Fibroblast of lung (primary cell): ENCODE results near the gene PLK4. TPM values are rescaled to one million over a fixed set of nuclear protein-coding genes. Genes with fewer than 3 reads are reported as not detected.
A peak's percentile ranks its signal among the peaks of the same experiment; 100 is the strongest.

Experiments used
- DNase-seq, 2 donors: peaks; one replicate each; pipeline versions ENCODE4 v3.0.0 to v3.0.0-alpha.2; 2010; ENCODE audit warnings: low read depth in 2 of 2
- H2AFZ ChIP-seq: 2 replicates; pipeline ENCODE4 v1.5.1; 2012; ENCODE audit warnings: low read length, control low read depth, inconsistent platforms
- H3K27ac ChIP-seq: 2 replicates; pipeline ENCODE4 v1.5.1; 2011; ENCODE audit warnings: low read length, control low read depth; ENCODE audit not compliant: insufficient read depth
- H3K27me3 ChIP-seq: 2 replicates; pipeline ENCODE4 v1.5.1; 2011; ENCODE audit warnings: mild to moderate bottlenecking, low read length; ENCODE audit not compliant: control insufficient read depth, insufficient read depth
- H3K36me3 ChIP-seq: 2 replicates; pipeline ENCODE4 v1.5.1; 2011; ENCODE audit warnings: low read length; ENCODE audit not compliant: control insufficient read depth, insufficient read depth
- H3K4me1 ChIP-seq: 2 replicates; pipeline ENCODE4 v1.5.1; 2011; ENCODE audit warnings: low read length; ENCODE audit not compliant: control insufficient read depth, insufficient read depth; ENCODE audit errors: extremely low read depth
- H3K4me2 ChIP-seq: 2 replicates; pipeline ENCODE4 v1.5.1; 2011; ENCODE audit warnings: low read length, control low read depth; ENCODE audit not compliant: insufficient read depth; ENCODE audit errors: extremely low read depth
- H3K4me3 ChIP-seq, 4 experiments: fragments of 200-600 bp in 1 of 4; sonication (generic) in 1 of 4; replicated peaks in 1 of 4; 2 replicates each; pipeline ENCODE4 v1.5.1; 2011 to 2016; ENCODE audit warnings: low read length in 4 of 4, low read depth in 3 of 4, mild to moderate bottlenecking in 3 of 4, control low read depth in 2 of 4, inconsistent platforms in 1 of 4, mixed read lengths in 1 of 4; ENCODE audit not compliant: insufficient read depth in 1 of 4; ENCODE audit errors: control extremely low read depth in 1 of 4
- H3K79me2 ChIP-seq: 2 replicates; pipeline ENCODE4 v1.5.1; 2012; ENCODE audit warnings: mild to moderate bottlenecking, low read length, inconsistent platforms; ENCODE audit not compliant: control insufficient read depth, insufficient read depth
- H3K9ac ChIP-seq: 2 replicates; pipeline ENCODE4 v1.5.1; 2011; ENCODE audit warnings: mild to moderate bottlenecking, low read length, control low read depth; ENCODE audit not compliant: insufficient read depth
- H3K9me3 ChIP-seq: 2 replicates; pipeline ENCODE4 v1.5.1; 2012; ENCODE audit warnings: low read depth, low read length; ENCODE audit not compliant: control insufficient read depth, insufficient read depth
- H4K20me1 ChIP-seq: 2 replicates; pipeline ENCODE4 v1.5.1; 2011; ENCODE audit warnings: low read length; ENCODE audit not compliant: control insufficient read depth, insufficient read depth; ENCODE audit errors: extremely low read depth
- CTCF ChIP-seq, 2 donors: IDR thresholded peaks in 1 of 2; conservative IDR thresholded peaks in 1 of 2; 1 replicate in 1 of 2; 2 replicates in 1 of 2; pipeline ENCODE4 v1.5.1; 2011 to 2012; ENCODE audit warnings: low read length in 2 of 2, control low read depth in 1 of 2, inconsistent platforms in 1 of 2, low read depth in 1 of 2, mild to moderate bottlenecking in 1 of 2
- EZH2 ChIP-seq: IDR thresholded peaks from 2 replicates; pipeline ENCODE4 v1.5.1; 2012; ENCODE audit warnings: low read length, control low read depth, mild to moderate bottlenecking; ENCODE audit errors: missing control alignments
- polyA plus RNA-seq, 2 donors: library from polyadenylated mRNA; depleted of rRNA in 1 of 2; stranded (reverse) in 1 of 2; unstranded in 1 of 2; fragments of >200 nt; gene quantifications; 2 replicates each; pipeline ENCODE4 v1.2.1, GENCODE V29; 2011 to 2012; ENCODE audit warnings: missing spikeins in 1 of 2
- total RNA-seq: library from RNA; depleted of rRNA; stranded (reverse); fragments of >200 nt; gene quantifications from 2 replicates; pipeline ENCODE4 v1.2.1, GENCODE V29; 2014

Gene PLK4
- total and polyA plus RNA-seq, 2 donors (not counting 1 experiment from before 2014, with no cell fraction given): 5.9 to 6.3 TPM

- Histone ChIP-seq H3K9me3 (no peaks in the 10 kb centered on the region), H3K9ac (no peak overlapping the region), H3K4me2 (no peak overlapping the region), H3K27ac (no peak overlapping the region), H3K79me2 (no peaks in the 10 kb centered on the region), H2AFZ (no peak overlapping the region), H4K20me1 (no peaks in the 10 kb centered on the region), H3K4me1 (no peaks in the 10 kb centered on the region), H3K4me3 (no peak overlapping the region), H3K36me3 (no peaks in the 10 kb centered on the region), H3K27me3 (no peaks in the 10 kb centered on the region)
- no peak for TF ChIP-seq CTCF (conservative IDR thresholded peaks at IDR 0.05 in 1 of 2, IDR thresholded peaks at IDR 0.05 in 1 of 2; ENCODE audit: low read depth in 1 of 2, low read length in 2 of 2)
- TF ChIP-seq EZH2: no peak
- peak; percentile 12 to 16 for DNase-seq
Observed at GRCh38 chr4:127849505-127850234, 31.0 kb upstream of the PLK4 start.

- H3K79me2 ChIP-seq: no peaks in the 10 kb centered on the region
- H3K36me3 ChIP-seq: no peaks in the 10 kb centered on the region
- H4K20me1 ChIP-seq: no peaks in the 10 kb centered on the region
- no peak overlapping the region for H3K27ac ChIP-seq
- H3K27me3 ChIP-seq: no peaks in the 10 kb centered on the region
- H3K4me2 ChIP-seq: no peak overlapping the region
- no peaks in the 10 kb centered on the region for H3K9me3 ChIP-seq
- DNase-seq: no peak
- peaks cover 9% of the 10 kb centered on the region for H3K4me1 ChIP-seq
- no peak overlapping the region for H2AFZ ChIP-seq
- TF ChIP-seq CTCF (conservative IDR thresholded peaks at IDR 0.05 in 1 of 2, IDR thresholded peaks at IDR 0.05 in 1 of 2; ENCODE audit: low read depth in 1 of 2, low read length in 2 of 2) (no peak), EZH2 (no peak)
- no peak overlapping the region for H3K4me3 ChIP-seq
- no peak overlapping the region for H3K9ac ChIP-seq
Observed at GRCh38 chr4:127852661-127853060, 28.0 kb upstream of the PLK4 start.

- TF ChIP-seq CTCF (conservative IDR thresholded peaks at IDR 0.05 in 1 of 2, IDR thresholded peaks at IDR 0.05 in 1 of 2; ENCODE audit: low read depth in 1 of 2, low read length in 2 of 2): no peak
- Histone ChIP-seq H3K4me3 (no peak overlapping the region), H3K27ac (no peak overlapping the region), H3K4me1 (peaks cover 9% of the 10 kb centered on the region), H3K9ac (no peak overlapping the region), H3K4me2 (no peak overlapping the region), H3K27me3 (no peaks in the 10 kb centered on the region), H2AFZ (no peak overlapping the region), H3K79me2 (no peaks in the 10 kb centered on the region), H3K36me3 (no peaks in the 10 kb centered on the region), H4K20me1 (no peaks in the 10 kb centered on the region), H3K9me3 (no peaks in the 10 kb centered on the region)
- DNase-seq: no peak
Observed at GRCh38 chr4:127856196-127856812, 24.4 kb upstream of the PLK4 start.
